PC-9 (cell line): Measurements from ENCODE around the gene NTSR2. TPM values are rescaled to one million over a fixed set of nuclear protein-coding genes. Genes with fewer than 3 reads are reported as not detected.

Experiments used
- BruUV-seq: library from RNA; stranded (reverse); fragments of 400-500 nt; replicated peaks from 2 replicates; lab custom pipeline; 2021; lab: Mats Ljungman, UMichigan
- CTCF ChIA-PET: fragments of 300-600 bp; sonication (Branson Sonifier 250); formaldehyde crosslinking; loops from one replicate; lab custom pipeline; 2022; ENCODE audit warnings: antibody characterized with exemption; lab: Charles Lee
- POLR2A ChIA-PET: fragments of 300-600 bp; sonication (Branson Sonifier 250); formaldehyde crosslinking; loops from one replicate; lab custom pipeline; 2022; ENCODE audit warnings: antibody characterized with exemption; ENCODE audit not compliant: unreplicated experiment; lab: Charles Lee
- DNase-seq, 2 experiments: peaks; one replicate each; pipeline versions ENCODE4 v3.0.0 to v3.0.0-alpha.2; 2015 to 2022; ENCODE audit warnings: mixed read lengths in 1 of 2
- H2AFZ ChIP-seq: fragments of 200-600 bp; sonication (generic); 2 replicates; pipeline ENCODE4 v1.8.1; 2017; ENCODE audit warnings: antibody characterized with exemption
- H3F3A ChIP-seq: fragments of 200-600 bp; sonication (generic); 2 replicates; pipeline ENCODE4 v1.8.1; 2017; ENCODE audit warnings: antibody characterized with exemption, mild to moderate bottlenecking, low read depth; ENCODE audit not compliant: insufficient read depth
- H3K27ac ChIP-seq: fragments of 200-600 bp; sonication (generic); 2 replicates; pipeline ENCODE4 v1.6.1; 2016; ENCODE audit warnings: mixed run types
- H3K27me3 ChIP-seq: fragments of 200-600 bp; sonication (generic); 2 replicates; pipeline ENCODE4 v1.6.1; 2016; ENCODE audit warnings: low read depth, mixed run types; ENCODE audit not compliant: insufficient read depth
- H3K36me3 ChIP-seq: fragments of 200-600 bp; sonication (generic); 2 replicates; pipeline ENCODE4 v1.6.1; 2016; ENCODE audit warnings: low read depth, mixed run types
- H3K4me1 ChIP-seq: fragments of 200-600 bp; sonication (generic); replicated peaks from 2 replicates; pipeline ENCODE4 v1.6.1; 2016; ENCODE audit warnings: mixed run types; ENCODE audit not compliant: insufficient read depth
- H3K4me2 ChIP-seq: fragments of 200-600 bp; sonication (generic); 2 replicates; pipeline ENCODE4 v1.6.1; 2017; ENCODE audit warnings: mixed run types
- H3K4me3 ChIP-seq: fragments of 200-600 bp; sonication (generic); 2 replicates; pipeline ENCODE4 v1.6.1; 2016; ENCODE audit warnings: mixed run types
- H3K79me2 ChIP-seq: fragments of 200-600 bp; sonication (generic); 2 replicates; pipeline ENCODE4 v1.6.1; 2017; ENCODE audit warnings: low read depth, mixed run types
- H3K9me2 ChIP-seq: fragments of 200-600 bp; sonication (generic); 2 replicates; pipeline ENCODE4 v1.8.1; 2017; ENCODE audit warnings: mild to moderate bottlenecking; ENCODE audit not compliant: insufficient read depth
- H3K9me3 ChIP-seq: fragments of 200-600 bp; sonication (generic); 2 replicates; pipeline ENCODE4 v1.8.1; 2016; ENCODE audit warnings: low read depth; ENCODE audit not compliant: insufficient read depth
- H4K20me1 ChIP-seq: fragments of 200-600 bp; sonication (generic); 2 replicates; pipeline ENCODE4 v1.8.1; 2017; ENCODE audit not compliant: insufficient read depth
- CTCF ChIP-seq: fragments of 200-600 bp; sonication (generic); conservative IDR thresholded peaks from 2 replicates; pipeline ENCODE4 v1.6.1; 2017; ENCODE audit warnings: mixed run types, antibody characterized with exemption, mild to moderate bottlenecking, moderate library complexity
- EZH2 ChIP-seq: fragments of 200-600 bp; sonication (generic); IDR thresholded peaks from 2 replicates; pipeline ENCODE4 v1.8.0; 2017; ENCODE audit warnings: antibody characterized with exemption, low read depth
- intact Hi-C: fragments of 100-400 bp; cut with micrococcal nuclease; formaldehyde crosslinking; loops from one replicate; pipeline ENCODE4 v1.10.0; 2022; ENCODE audit not compliant: unreplicated experiment
- total RNA-seq: library from RNA; stranded (reverse); gene quantifications from 2 replicates; pipeline ENCODE4 v1.2.3, GENCODE V29; 2021

Gene NTSR2
- total RNA-seq, 1 experiment from 2014 or later, result not detected

DNA sequence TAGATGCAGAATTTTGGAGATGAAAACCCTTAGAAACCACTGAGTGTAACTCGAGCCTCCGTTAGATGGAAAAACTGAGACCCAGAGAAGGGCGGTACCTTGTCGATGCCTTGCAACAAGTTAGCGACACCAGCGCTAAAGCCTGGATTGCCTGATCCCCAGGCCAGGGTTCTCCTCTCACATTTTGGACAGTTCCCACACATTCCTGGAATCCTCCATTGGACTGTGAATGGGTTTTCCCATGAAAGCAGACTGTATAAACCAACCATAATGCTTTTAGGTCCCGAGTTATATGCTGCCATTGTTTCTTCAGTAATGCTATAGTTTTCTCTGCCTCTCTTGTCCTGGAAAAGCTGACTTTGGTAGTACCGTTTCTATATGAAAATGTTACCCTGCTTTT, 39.3 kb upstream of the NTSR2 start:
- no peaks in the 10 kb centered on the region; the same call in 1 of the 2 replicates for H3K9me3 ChIP-seq
- ChIA-PET POLR2A (no interaction called here), CTCF (interaction anchor here (0.6 kb wide), 1 partner anchor 10 kb away, joined by 4 read pairs; no protein-coding TSS in a partner anchor)
- no peaks in the 10 kb centered on the region for H4K20me1 ChIP-seq
- peaks cover 30% of the 10 kb centered on the region for H3F3A ChIP-seq
- H3K4me2 ChIP-seq, result peak overlapping the region; percentile 29
- H3K4me1 ChIP-seq, result peaks cover 75% of the 10 kb centered on the region
- no peak for TF ChIP-seq EZH2
- TF ChIP-seq CTCF, result no peak
- no peaks in the 10 kb centered on the region for H3K36me3 ChIP-seq
- peak overlapping the region; percentile 80 for H3K27ac ChIP-seq
- BruUV-seq, result no TSS peak
- no peaks in the 10 kb centered on the region for H3K27me3 ChIP-seq
- intact Hi-C loops, result no loop called here
- H3K79me2 ChIP-seq, result no peaks in the 10 kb centered on the region
- H3K4me3 ChIP-seq, result no peak overlapping the region
- no peak overlapping the region for H2AFZ ChIP-seq
- DNase-seq, result no peak
- no peaks in the 10 kb centered on the region for H3K9me2 ChIP-seq

DNA sequence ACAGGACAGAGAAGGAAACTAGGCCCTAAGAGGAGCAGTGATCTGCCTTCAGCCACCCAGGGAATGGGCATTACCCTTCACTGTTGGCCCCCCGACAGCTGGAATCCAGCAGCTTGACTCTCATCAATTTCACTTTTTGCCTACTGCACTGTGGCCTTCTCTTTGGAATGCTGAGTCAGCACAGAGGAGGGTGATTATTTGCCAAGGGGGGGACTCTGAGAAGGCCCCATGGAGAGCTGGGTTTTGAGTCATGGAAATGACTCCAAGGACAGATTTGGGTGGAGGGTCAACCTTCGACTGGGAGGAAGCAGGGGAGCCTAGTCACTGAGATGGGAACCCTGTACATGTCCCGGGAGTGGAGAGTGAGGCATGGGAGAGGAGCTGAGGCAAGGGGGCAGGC, 38.1 kb upstream of the NTSR2 start:
- Histone ChIP-seq H3K27me3 (no peaks in the 10 kb centered on the region), H3K36me3 (no peaks in the 10 kb centered on the region), H3K27ac (peak overlapping the region; percentile 80), H3K79me2 (no peaks in the 10 kb centered on the region), H3K9me3 (no peaks in the 10 kb centered on the region; the same call in 1 of the 2 replicates), H3K4me2 (peak overlapping the region; percentile 39), H3K9me2 (no peaks in the 10 kb centered on the region), H3K4me1 (peaks cover 80% of the 10 kb centered on the region), H2AFZ (no peak overlapping the region), H4K20me1 (no peaks in the 10 kb centered on the region), H3F3A (peaks cover 23% of the 10 kb centered on the region), H3K4me3 (no peak overlapping the region)
- no peak for TF ChIP-seq EZH2
- BruUV-seq, result no TSS peak
- POLR2A ChIA-PET, result no interaction called here
- intact Hi-C loops, result no loop called here
- CTCF ChIA-PET, result no interaction called here
- peak in 1 of 2 experiments; percentile 85 for DNase-seq

GRCh38 chr2:11705711-11706110, 35.7 kb upstream of the NTSR2 start:
- no peak overlapping the region for H3K4me3 ChIP-seq
- H3K9me2 ChIP-seq, result no peaks in the 10 kb centered on the region
- H3K27me3 ChIP-seq, result no peaks in the 10 kb centered on the region
- BruUV-seq, result no TSS peak
- H3K9me3 ChIP-seq, result no peaks in the 10 kb centered on the region; the same call in 1 of the 2 replicates
- CTCF ChIA-PET, result no interaction called here
- H3K4me2 ChIP-seq, result no peak overlapping the region
- no peak overlapping the region for H2AFZ ChIP-seq
- no peaks in the 10 kb centered on the region for H3K36me3 ChIP-seq
- TF ChIP-seq EZH2 (no peak), CTCF (no peak)
- intact Hi-C loops, result no loop called here
- H3K79me2 ChIP-seq, result no peaks in the 10 kb centered on the region
- H3K4me1 ChIP-seq, result peaks cover 80% of the 10 kb centered on the region
- POLR2A ChIA-PET, result no interaction called here
- DNase-seq, result no peak
- no peaks in the 10 kb centered on the region for H4K20me1 ChIP-seq
- peaks cover 25% of the 10 kb centered on the region for H3F3A ChIP-seq
- no peak overlapping the region for H3K27ac ChIP-seq

DNA sequence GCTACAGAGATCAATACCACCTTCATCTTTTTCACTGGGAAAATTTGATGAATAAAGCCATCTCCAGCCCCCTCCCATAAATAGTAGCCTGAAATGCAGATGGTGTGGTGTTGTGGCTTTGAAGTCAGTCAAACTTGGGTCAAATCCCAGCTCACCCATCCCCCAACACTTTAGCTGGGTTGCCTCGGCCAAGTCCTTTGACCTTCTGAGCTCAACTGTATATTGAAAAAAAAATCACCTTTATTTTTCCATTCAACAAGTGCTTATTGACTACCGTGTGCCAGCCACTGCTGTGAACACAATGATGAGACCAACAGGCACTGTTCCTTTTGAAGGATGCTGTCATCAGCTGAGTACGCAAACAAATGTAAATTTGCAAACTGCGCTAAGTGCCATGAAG, 35.1 kb upstream of the NTSR2 start:
- Histone ChIP-seq H3K9me3 (no peaks in the 10 kb centered on the region; the same call in 1 of the 2 replicates), H3K4me2 (no peak overlapping the region), H3K79me2 (no peaks in the 10 kb centered on the region), H4K20me1 (no peaks in the 10 kb centered on the region), H3K27me3 (no peaks in the 10 kb centered on the region), H2AFZ (no peak overlapping the region), H3K4me3 (no peak overlapping the region), H3F3A (peaks cover 21% of the 10 kb centered on the region), H3K9me2 (no peaks in the 10 kb centered on the region), H3K4me1 (peaks cover 80% of the 10 kb centered on the region), H3K36me3 (no peaks in the 10 kb centered on the region), H3K27ac (no peak overlapping the region)
- POLR2A ChIA-PET, result no interaction called here
- TF ChIP-seq EZH2 (no peak), CTCF (no peak)
- BruUV-seq, result no TSS peak
- peak in 1 of 2 experiments; percentile 21 for DNase-seq
- intact Hi-C loops, result no loop called here
- CTCF ChIA-PET, result no interaction called here
